WTC11 (cell line): ENCODE data around the gene RNASE4. TPM values are rescaled to one million over a fixed set of nuclear protein-coding genes. Genes with fewer than 3 reads are reported as not detected.

Source experiments
- ATAC-seq: fragments of 200-7000 bp; cut with Tn5 transposase; 2 replicates; pipeline ENCODE4 v1.10.0; 2021; ENCODE audit warnings: mild to moderate bottlenecking, moderate library complexity
- CTCF ChIA-PET: fragments of 300-600 bp; sonication (Branson Sonifier 250); formaldehyde crosslinking; loops from one replicate; lab custom pipeline; 2021; ENCODE audit warnings: antibody characterized with exemption; lab: Charles Lee
- POLR2A ChIA-PET: fragments of 350-600 bp; sonication (Branson Sonifier 250); formaldehyde crosslinking; loops from one replicate; lab custom pipeline; 2021; ENCODE audit warnings: antibody characterized with exemption; lab: Charles Lee
- DNase-seq: peaks from one replicate; pipeline ENCODE4 v3.0.0; 2021; ENCODE audit warnings: low spot score
- H3K27ac Mint-ChIP-seq: 2 replicates; pipeline ENCODE4 v1.8.0; 2021; ENCODE audit warnings: mixed read lengths
- H3K27me3 Mint-ChIP-seq: 2 replicates; pipeline ENCODE4 v1.8.0; 2021; ENCODE audit warnings: low read depth, mild to moderate bottlenecking, moderate library complexity, mixed read lengths
- H3K36me3 Mint-ChIP-seq: 2 replicates; pipeline ENCODE4 v1.8.0; 2021; ENCODE audit warnings: mixed read lengths
- H3K4me1 Mint-ChIP-seq: 2 replicates; pipeline ENCODE4 v1.8.0; 2022; ENCODE audit warnings: mixed read lengths
- H3K4me3 Mint-ChIP-seq: 2 replicates; pipeline ENCODE4 v1.8.0; 2021; ENCODE audit warnings: mild to moderate bottlenecking, moderate library complexity, mixed read lengths
- H3K9me3 Mint-ChIP-seq: 2 replicates; pipeline ENCODE4 v1.8.0; 2021; ENCODE audit warnings: mixed read lengths
- FOXP1 ChIP-seq: sonication (generic); formaldehyde crosslinking; IDR thresholded peaks from 2 replicates; pipeline ENCODE4 v1.8.0; 2022; ENCODE audit warnings: missing genetic modification reagents, mild to moderate bottlenecking, moderate library complexity, borderline replicate concordance
- ZBTB21 ChIP-seq: sonication (generic); formaldehyde crosslinking; IDR thresholded peaks from 2 replicates; pipeline ENCODE4 v1.8.1; 2023; ENCODE audit warnings: mild to moderate bottlenecking, missing genetic modification reagents, borderline replicate concordance
- ZNF396 ChIP-seq: fragments of 250-450 bp; sonication (Bioruptor Pico); IDR thresholded peaks from 2 replicates; pipeline ENCODE4 v1.8.0; 2021; ENCODE audit warnings: mild to moderate bottlenecking, moderate library complexity, borderline replicate concordance
- total RNA-seq: library from RNA; stranded (reverse); gene quantifications from 3 replicates; pipeline ENCODE4 v1.2.3, GENCODE V29; 2021
- TF ChIP-seq, protein P1 (sequence below): fragments of 200-600 bp; IDR thresholded peaks from 2 replicates; pipeline ENCODE4 v1.8.0; 2022; ENCODE audit warnings: antibody characterized with exemption
- TF ChIP-seq, protein P2 (sequence below): sonication (generic); formaldehyde crosslinking; IDR thresholded peaks from 2 replicates; pipeline ENCODE4 v1.8.0; 2022; ENCODE audit warnings: mild to moderate bottlenecking, missing genetic modification reagents
- TF ChIP-seq, protein P3 (sequence below): fragments of 250-450 bp; sonication (Bioruptor Pico); IDR thresholded peaks from 2 replicates; pipeline ENCODE4 v1.9.0; 2021; ENCODE audit warnings: mild to moderate bottlenecking
- TF ChIP-seq, protein P4 (sequence below): fragments of 250-450 bp; sonication (Bioruptor Pico); conservative IDR thresholded peaks from 2 replicates; pipeline ENCODE4 v1.9.0; 2021; ENCODE audit warnings: mild to moderate bottlenecking
- TF ChIP-seq, protein P5 (sequence below): sonication (generic); formaldehyde crosslinking; IDR thresholded peaks from 2 replicates; pipeline ENCODE4 v1.8.1; 2023; ENCODE audit warnings: mild to moderate bottlenecking, moderate library complexity, missing genetic modification reagents
- TF ChIP-seq, protein P6 (sequence below): sonication (generic); formaldehyde crosslinking; conservative IDR thresholded peaks from 2 replicates; pipeline ENCODE4 v1.8.1; 2023; ENCODE audit warnings: mild to moderate bottlenecking, low read depth, missing genetic modification reagents, moderate library complexity
- TF ChIP-seq, protein P7 (sequence below): sonication (generic); formaldehyde crosslinking; conservative IDR thresholded peaks from 2 replicates; pipeline ENCODE4 v1.8.1; 2022; ENCODE audit warnings: mild to moderate bottlenecking, missing genetic modification reagents

The RNASE4 gene
- total RNA-seq, 1 experiment from 2014 or later: 2.8 TPM

DNA sequence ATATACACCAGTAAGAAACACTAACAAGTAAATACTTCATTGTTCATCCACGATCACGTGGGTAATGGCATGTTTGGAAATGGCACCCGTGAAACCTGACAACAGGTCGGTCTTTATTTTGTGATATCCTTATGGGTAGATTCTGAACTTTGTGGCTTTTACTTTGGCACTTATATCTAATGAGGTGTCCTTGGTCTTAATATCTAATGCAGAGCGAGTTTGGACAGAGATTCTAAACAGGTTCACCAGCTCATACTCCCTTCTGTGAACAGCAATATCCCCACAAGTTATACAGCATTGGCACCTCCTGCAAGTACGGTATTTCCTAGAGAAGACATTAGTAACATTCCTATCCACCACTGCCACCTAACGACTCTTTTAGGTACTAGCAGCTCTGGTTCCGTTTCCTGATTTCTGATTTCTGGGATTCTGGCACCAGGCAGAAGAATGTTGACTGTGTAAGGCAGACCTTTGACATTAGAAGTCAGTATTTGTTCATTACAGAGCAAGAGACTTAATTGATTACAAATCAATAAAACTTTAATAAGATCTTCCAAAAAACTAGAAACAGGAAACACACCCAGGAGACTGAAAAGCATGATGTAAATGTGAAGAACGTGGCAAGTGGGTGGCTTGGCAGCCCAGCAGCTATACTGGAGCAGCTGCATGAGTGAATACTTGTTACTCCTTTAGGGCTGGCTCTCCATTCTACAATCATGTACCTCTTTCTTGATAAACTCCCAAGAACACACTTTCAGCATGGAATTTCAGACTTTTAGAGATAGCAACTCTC, 6.7 kb downstream of the RNASE4 start:
- ATAC-seq (peak; percentile 92), DNase-seq (peak; percentile 41)
- Mint-ChIP-seq H3K4me3 (no peak overlapping the region), H3K9me3 (no peaks in the 10 kb centered on the region), H3K4me1 (peaks cover 4% of the 10 kb centered on the region; the same call in 1 of the 2 replicates), H3K36me3 (no peaks in the 10 kb centered on the region), H3K27me3 (peaks cover 3% of the 10 kb centered on the region), H3K27ac (no peak overlapping the region)
- ChIA-PET CTCF (interaction anchor here (0.6 to 4.0 kb wide), 27 partner anchors 10 to 378 kb away, joined by 3 to 47 read pairs (median 7); partner anchors contain the start of genes PIP4P1 and RNASE1), POLR2A (interaction anchor here (1.0 to 1.1 kb wide), 2 partner anchors 34 to 78 kb away, joined by 3 to 4 read pairs; no protein-coding TSS in a partner anchor)
- TF ChIP-seq, protein P1, sequence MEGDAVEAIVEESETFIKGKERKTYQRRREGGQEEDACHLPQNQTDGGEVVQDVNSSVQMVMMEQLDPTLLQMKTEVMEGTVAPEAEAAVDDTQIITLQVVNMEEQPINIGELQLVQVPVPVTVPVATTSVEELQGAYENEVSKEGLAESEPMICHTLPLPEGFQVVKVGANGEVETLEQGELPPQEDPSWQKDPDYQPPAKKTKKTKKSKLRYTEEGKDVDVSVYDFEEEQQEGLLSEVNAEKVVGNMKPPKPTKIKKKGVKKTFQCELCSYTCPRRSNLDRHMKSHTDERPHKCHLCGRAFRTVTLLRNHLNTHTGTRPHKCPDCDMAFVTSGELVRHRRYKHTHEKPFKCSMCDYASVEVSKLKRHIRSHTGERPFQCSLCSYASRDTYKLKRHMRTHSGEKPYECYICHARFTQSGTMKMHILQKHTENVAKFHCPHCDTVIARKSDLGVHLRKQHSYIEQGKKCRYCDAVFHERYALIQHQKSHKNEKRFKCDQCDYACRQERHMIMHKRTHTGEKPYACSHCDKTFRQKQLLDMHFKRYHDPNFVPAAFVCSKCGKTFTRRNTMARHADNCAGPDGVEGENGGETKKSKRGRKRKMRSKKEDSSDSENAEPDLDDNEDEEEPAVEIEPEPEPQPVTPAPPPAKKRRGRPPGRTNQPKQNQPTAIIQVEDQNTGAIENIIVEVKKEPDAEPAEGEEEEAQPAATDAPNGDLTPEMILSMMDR: peak; percentile 58; the same call in 1 of the 2 replicates
- TF ChIP-seq, protein P2, sequence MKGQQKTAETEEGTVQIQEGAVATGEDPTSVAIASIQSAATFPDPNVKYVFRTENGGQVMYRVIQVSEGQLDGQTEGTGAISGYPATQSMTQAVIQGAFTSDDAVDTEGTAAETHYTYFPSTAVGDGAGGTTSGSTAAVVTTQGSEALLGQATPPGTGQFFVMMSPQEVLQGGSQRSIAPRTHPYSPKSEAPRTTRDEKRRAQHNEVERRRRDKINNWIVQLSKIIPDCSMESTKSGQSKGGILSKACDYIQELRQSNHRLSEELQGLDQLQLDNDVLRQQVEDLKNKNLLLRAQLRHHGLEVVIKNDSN (CRISPR knock-in tag): 0 out of 2 replicates have a peak, but pooled peaks have one; percentile 12
- TF ChIP-seq ZBTB21 (CRISPR knock-in tag): no peak

DNA sequence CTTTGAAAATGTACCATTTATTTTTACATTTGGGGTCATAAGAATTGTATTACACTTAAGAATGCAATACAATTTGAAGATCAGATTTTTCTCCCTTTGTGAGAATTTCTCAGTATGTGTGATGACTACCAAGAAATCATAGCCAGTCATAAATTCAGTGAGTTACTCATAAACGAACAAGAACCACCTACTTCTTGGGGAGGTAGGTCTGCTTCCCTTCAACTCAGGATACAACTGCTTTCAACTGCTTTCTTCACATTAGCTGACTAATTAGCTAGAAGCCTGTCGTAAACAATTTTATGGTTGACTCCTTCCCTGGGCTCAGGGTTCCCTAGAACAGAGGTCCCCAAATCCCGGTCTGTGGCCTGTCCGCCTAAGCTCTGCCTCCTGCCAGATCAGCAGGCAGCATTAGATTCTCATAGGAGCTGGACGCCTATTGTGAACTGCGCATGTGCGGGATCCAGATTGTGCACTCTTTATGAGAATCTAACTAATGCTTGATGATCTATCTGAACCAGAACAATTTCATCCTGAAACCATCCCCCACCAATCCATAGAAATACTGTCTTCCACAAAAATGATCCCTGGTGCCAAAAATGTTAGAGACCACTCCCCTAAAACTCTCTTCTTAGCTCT, 7.9 kb downstream of the RNASE4 start:
- ATAC-seq (no peak), DNase-seq (no peak)
- ChIA-PET POLR2A (no interaction called here), CTCF (interaction anchor here (0.7 to 4.0 kb wide), 10 partner anchors 28 to 231 kb away, joined by 3 to 47 read pairs (median 14); partner anchors contain the start of gene PIP4P1)
- Mint-ChIP-seq H3K9me3 (no peaks in the 10 kb centered on the region), H3K27me3 (no peaks in the 10 kb centered on the region), H3K27ac (no peak overlapping the region), H3K36me3 (no peaks in the 10 kb centered on the region), H3K4me1 (peaks cover 3% of the 10 kb centered on the region), H3K4me3 (no peak overlapping the region)
- TF ChIP-seq, protein P3, sequence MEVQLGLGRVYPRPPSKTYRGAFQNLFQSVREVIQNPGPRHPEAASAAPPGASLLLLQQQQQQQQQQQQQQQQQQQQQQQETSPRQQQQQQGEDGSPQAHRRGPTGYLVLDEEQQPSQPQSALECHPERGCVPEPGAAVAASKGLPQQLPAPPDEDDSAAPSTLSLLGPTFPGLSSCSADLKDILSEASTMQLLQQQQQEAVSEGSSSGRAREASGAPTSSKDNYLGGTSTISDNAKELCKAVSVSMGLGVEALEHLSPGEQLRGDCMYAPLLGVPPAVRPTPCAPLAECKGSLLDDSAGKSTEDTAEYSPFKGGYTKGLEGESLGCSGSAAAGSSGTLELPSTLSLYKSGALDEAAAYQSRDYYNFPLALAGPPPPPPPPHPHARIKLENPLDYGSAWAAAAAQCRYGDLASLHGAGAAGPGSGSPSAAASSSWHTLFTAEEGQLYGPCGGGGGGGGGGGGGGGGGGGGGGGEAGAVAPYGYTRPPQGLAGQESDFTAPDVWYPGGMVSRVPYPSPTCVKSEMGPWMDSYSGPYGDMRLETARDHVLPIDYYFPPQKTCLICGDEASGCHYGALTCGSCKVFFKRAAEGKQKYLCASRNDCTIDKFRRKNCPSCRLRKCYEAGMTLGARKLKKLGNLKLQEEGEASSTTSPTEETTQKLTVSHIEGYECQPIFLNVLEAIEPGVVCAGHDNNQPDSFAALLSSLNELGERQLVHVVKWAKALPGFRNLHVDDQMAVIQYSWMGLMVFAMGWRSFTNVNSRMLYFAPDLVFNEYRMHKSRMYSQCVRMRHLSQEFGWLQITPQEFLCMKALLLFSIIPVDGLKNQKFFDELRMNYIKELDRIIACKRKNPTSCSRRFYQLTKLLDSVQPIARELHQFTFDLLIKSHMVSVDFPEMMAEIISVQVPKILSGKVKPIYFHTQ (CRISPR knock-in tag): no peak
- TF ChIP-seq, protein P4, sequence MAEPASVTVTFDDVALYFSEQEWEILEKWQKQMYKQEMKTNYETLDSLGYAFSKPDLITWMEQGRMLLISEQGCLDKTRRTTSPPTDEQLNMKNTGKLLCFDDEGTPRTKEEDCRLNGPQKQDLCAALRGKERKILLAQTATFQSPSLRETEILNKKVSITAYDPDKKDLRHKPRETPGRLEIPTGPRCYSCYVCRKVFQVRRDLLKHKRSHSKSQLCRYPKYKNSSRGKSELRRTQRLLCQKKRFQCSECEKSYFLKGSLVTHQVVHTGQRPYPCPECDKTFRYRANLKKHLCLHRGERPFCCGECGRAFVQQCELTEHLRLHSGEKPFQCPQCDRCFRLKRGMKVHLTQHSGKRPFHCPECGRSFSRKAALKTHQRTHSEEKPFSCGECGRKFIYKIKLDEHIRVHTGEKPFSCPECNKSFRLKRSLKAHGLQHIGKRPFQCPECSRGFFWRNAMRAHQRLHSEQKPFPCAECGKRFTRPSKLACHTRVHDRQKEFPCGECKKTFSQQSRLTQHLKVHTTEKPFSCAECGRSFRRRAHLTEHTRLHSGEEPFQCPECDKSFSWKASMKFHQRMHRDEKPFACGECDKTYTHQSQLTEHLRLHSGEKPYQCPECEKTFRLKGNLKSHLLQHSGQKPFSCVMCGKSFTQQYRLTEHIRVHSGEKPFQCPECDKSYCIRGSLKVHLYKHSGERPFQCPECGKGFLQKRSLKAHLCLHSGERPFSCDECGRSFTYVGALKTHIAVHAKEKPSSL (CRISPR knock-in tag): no peak
- TF ChIP-seq, protein P5, sequence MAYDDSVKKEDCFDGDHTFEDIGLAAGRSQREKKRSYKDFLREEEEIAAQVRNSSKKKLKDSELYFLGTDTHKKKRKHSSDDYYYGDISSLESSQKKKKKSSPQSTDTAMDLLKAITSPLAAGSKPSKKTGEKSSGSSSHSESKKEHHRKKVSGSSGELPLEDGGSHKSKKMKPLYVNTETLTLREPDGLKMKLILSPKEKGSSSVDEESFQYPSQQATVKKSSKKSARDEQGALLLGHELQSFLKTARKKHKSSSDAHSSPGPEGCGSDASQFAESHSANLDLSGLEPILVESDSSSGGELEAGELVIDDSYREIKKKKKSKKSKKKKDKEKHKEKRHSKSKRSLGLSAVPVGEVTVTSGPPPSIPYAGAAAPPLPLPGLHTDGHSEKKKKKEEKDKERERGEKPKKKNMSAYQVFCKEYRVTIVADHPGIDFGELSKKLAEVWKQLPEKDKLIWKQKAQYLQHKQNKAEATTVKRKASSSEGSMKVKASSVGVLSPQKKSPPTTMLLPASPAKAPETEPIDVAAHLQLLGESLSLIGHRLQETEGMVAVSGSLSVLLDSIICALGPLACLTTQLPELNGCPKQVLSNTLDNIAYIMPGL: no peak
- TF ChIP-seq, protein P6, sequence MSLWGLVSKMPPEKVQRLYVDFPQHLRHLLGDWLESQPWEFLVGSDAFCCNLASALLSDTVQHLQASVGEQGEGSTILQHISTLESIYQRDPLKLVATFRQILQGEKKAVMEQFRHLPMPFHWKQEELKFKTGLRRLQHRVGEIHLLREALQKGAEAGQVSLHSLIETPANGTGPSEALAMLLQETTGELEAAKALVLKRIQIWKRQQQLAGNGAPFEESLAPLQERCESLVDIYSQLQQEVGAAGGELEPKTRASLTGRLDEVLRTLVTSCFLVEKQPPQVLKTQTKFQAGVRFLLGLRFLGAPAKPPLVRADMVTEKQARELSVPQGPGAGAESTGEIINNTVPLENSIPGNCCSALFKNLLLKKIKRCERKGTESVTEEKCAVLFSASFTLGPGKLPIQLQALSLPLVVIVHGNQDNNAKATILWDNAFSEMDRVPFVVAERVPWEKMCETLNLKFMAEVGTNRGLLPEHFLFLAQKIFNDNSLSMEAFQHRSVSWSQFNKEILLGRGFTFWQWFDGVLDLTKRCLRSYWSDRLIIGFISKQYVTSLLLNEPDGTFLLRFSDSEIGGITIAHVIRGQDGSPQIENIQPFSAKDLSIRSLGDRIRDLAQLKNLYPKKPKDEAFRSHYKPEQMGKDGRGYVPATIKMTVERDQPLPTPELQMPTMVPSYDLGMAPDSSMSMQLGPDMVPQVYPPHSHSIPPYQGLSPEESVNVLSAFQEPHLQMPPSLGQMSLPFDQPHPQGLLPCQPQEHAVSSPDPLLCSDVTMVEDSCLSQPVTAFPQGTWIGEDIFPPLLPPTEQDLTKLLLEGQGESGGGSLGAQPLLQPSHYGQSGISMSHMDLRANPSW (CRISPR knock-in tag): no peak
- TF ChIP-seq ZNF396 (CRISPR knock-in tag) (no peak), FOXP1 (no peak)
- TF ChIP-seq, protein P7, sequence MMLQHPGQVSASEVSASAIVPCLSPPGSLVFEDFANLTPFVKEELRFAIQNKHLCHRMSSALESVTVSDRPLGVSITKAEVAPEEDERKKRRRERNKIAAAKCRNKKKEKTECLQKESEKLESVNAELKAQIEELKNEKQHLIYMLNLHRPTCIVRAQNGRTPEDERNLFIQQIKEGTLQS (CRISPR knock-in tag): no peak
